ENCODE results near the gene DIS3L2.
"Not testable (repeated sequence)": the region's sequence is repeated elsewhere in the genome, so short reads cannot be mapped to it uniquely, and the experiment has no call there.

The DIS3L2 gene

GRCh38 chr2:232363064-232363783 is 401.7 kb downstream of the DIS3L2 start:
- DNase-seq: not testable (repeated sequence)

GRCh38 chr2:232363784-232364615 is 402.5 kb downstream of the DIS3L2 start:
- DNase-seq: no peak

- not testable (repeated sequence) for DNase-seq
These were observed 403.5 kb downstream of the DIS3L2 start for GRCh38 chr2:232364806-232365594.

GRCh38 chr2:232365621-232366321 is 404.3 kb downstream of the DIS3L2 start:
- DNase-seq: peak; percentile 51

- not testable (repeated sequence) for DNase-seq
These were observed 404.9 kb downstream of the DIS3L2 start for GRCh38 chr2:232366461-232366860.

GRCh38 chr2:232367016-232367415 is 405.5 kb downstream of the DIS3L2 start:
- DNase-seq: no peak

- no peak for DNase-seq
These were observed 406.2 kb downstream of the DIS3L2 start for GRCh38 chr2:232367591-232368233.

GRCh38 chr2:232368311-232368731 is 406.8 kb downstream of the DIS3L2 start:
- DNase-seq: no peak

- DNase-seq: no peak
These were observed 407.8 kb downstream of the DIS3L2 start for GRCh38 chr2:232369126-232369951.

GRCh38 chr2:232370007-232370406 is 408.5 kb downstream of the DIS3L2 start:
- not testable (repeated sequence) for DNase-seq

- no peak for DNase-seq
These were observed 411.0 kb downstream of the DIS3L2 start for GRCh38 chr2:232372231-232373208.

- DNase-seq: no peak
These were observed 412.8 kb downstream of the DIS3L2 start for GRCh38 chr2:232374356-232374755.

GRCh38 chr2:232375164-232375563 is 413.7 kb downstream of the DIS3L2 start:
- DNase-seq: no peak

- DNase-seq: no peak
These were observed 414.7 kb downstream of the DIS3L2 start for GRCh38 chr2:232376260-232376659.

GRCh38 chr2:232376713-232377112 is 415.2 kb downstream of the DIS3L2 start:
- no peak for DNase-seq

GRCh38 chr2:232377319-232377718 is 415.8 kb downstream of the DIS3L2 start:
- no peak for DNase-seq

GRCh38 chr2:232377841-232378734 is 416.6 kb downstream of the DIS3L2 start:
- DNase-seq: no peak

- not testable (repeated sequence) for DNase-seq
These were observed 417.2 kb downstream of the DIS3L2 start, which contains the start of gene ALPP for GRCh38 chr2:232378735-232379151. Gene ALPP, plus strand, starts transcription at chr2:232378751. Its CDS starts 52 bp downstream, at chr2:232378803.
